Subcutaneous adipose tissue (tissue), 4 donors: ENCODE data around the gene ACAD9. TPM values are rescaled to one million over a fixed set of nuclear protein-coding genes. Genes with fewer than 3 reads are reported as not detected.

Experiments
- CTCF ChIP-seq: fragments of 450-650 bp; IDR thresholded peaks from one replicate; pipeline ENCODE4 v1.5.1; 2016; ENCODE audit warnings: low read depth, mild to moderate bottlenecking, control low read depth, antibody characterized with exemption, moderate library complexity
- total RNA-seq, 4 donors: library from RNA; depleted of rRNA; stranded (reverse); fragments of >200 nt; gene quantifications; one replicate each; pipeline ENCODE4 v1.1.0, GENCODE V29; 2016

The ACAD9 gene
- total RNA-seq, 4 donors from 2014 or later: 34.1 to 87.0 (median 42.2) TPM

- no peak for TF ChIP-seq CTCF
These were observed 9.9 kb downstream of the ACAD9 start for GRCh38 chr3:128889139-128889894.

- TF ChIP-seq CTCF: no peak
These were observed 16.6 kb downstream of the ACAD9 start for GRCh38 chr3:128895843-128896697.

GRCh38 chr3:128902426-128902825 is 23.0 kb downstream of the ACAD9 start:
- no peak for TF ChIP-seq CTCF

GRCh38 chr3:128903501-128903900 is 24.1 kb downstream of the ACAD9 start:
- TF ChIP-seq CTCF: no peak

GRCh38 chr3:128906031-128906803 is 26.8 kb downstream of the ACAD9 start:
- no peak for TF ChIP-seq CTCF

GRCh38 chr3:128906804-128907525 is 27.5 kb downstream of the ACAD9 start:
- TF ChIP-seq CTCF: no peak
